Breast epithelium (tissue), 3 donors: Measurements from ENCODE around the gene KCNK4.

Experiments
- CTCF ChIP-seq, 3 donors: fragments of 450-650 bp; IDR thresholded peaks; one replicate each; pipeline ENCODE4 v1.5.1; 2016 to 2017; ENCODE audit warnings: antibody characterized with exemption in 3 of 3, mild to moderate bottlenecking in 3 of 3, moderate library complexity in 3 of 3
- POLR2A ChIP-seq: fragments of 450-650 bp; IDR thresholded peaks from one replicate; pipeline ENCODE4 v1.6.1; 2016; ENCODE audit warnings: antibody characterized with exemption, mild to moderate bottlenecking, moderate library complexity
- POLR2AphosphoS5 ChIP-seq, 3 donors: sonication (generic); formaldehyde crosslinking; IDR thresholded peaks; one replicate each; pipeline ENCODE4 v1.6.1; 2017; ENCODE audit warnings: antibody characterized with exemption in 3 of 3

- TF ChIP-seq POLR2A (no peak), CTCF (IDR thresholded peaks at IDR 0.05) (no peak), POLR2AphosphoS5 (IDR thresholded peaks at IDR 0.05) (no peak)
These were observed 46.1 kb upstream of the KCNK4 start for GRCh38 chr11:64244966-64245365.
